Measurements from ENCODE around the gene DUSP12. TPM values are rescaled to one million over a fixed set of nuclear protein-coding genes. Genes with fewer than 3 reads are reported as not detected.

DUSP12 gene, protein sequence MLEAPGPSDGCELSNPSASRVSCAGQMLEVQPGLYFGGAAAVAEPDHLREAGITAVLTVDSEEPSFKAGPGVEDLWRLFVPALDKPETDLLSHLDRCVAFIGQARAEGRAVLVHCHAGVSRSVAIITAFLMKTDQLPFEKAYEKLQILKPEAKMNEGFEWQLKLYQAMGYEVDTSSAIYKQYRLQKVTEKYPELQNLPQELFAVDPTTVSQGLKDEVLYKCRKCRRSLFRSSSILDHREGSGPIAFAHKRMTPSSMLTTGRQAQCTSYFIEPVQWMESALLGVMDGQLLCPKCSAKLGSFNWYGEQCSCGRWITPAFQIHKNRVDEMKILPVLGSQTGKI
- 23.5 to 28.7 TPM (median 26.0 TPM) in 3 replicates for total RNA-seq

- Mint-ChIP-seq H3K4me3 (peak within 1 kb of the TSS; percentile 100), H3K9me3 (no peaks in the 10 kb centered on the region), H3K27ac (peak within 1 kb of the TSS; percentile 98), H3K36me3 (peaks cover 15% of the 10 kb centered on the region), H3K4me1 (peaks cover 21% of the 10 kb centered on the region), H3K27me3 (ENCODE audit: low read depth) (peaks cover 12% of the 10 kb centered on the region)
- TF ChIP-seq, protein P1, sequence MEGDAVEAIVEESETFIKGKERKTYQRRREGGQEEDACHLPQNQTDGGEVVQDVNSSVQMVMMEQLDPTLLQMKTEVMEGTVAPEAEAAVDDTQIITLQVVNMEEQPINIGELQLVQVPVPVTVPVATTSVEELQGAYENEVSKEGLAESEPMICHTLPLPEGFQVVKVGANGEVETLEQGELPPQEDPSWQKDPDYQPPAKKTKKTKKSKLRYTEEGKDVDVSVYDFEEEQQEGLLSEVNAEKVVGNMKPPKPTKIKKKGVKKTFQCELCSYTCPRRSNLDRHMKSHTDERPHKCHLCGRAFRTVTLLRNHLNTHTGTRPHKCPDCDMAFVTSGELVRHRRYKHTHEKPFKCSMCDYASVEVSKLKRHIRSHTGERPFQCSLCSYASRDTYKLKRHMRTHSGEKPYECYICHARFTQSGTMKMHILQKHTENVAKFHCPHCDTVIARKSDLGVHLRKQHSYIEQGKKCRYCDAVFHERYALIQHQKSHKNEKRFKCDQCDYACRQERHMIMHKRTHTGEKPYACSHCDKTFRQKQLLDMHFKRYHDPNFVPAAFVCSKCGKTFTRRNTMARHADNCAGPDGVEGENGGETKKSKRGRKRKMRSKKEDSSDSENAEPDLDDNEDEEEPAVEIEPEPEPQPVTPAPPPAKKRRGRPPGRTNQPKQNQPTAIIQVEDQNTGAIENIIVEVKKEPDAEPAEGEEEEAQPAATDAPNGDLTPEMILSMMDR (IDR thresholded peaks at IDR 0.05; ENCODE audit: unreplicated experiment) = no peak
- peak; percentile 71 to 86 for DNase-seq (ENCODE audit: low spot score in 2 of 2, unreplicated experiment in 2 of 2)
Observed at GRCh38 chr1:161749509-161750407, at the start of gene DUSP12. Gene DUSP12, plus strand, starts transcription at chr1:161749786. Its CDS starts 16 bp downstream, at chr1:161749802.

- Mint-ChIP-seq H3K27me3 (ENCODE audit: low read depth) (peaks cover 42% of the 10 kb centered on the region), H3K9me3 (peaks cover 2% of the 10 kb centered on the region), H3K27ac (no peak overlapping the region), H3K36me3 (no peaks in the 10 kb centered on the region), H3K4me3 (no peak overlapping the region), H3K4me1 (no peaks in the 10 kb centered on the region)
- TF ChIP-seq, protein P1 (IDR thresholded peaks at IDR 0.05; ENCODE audit: unreplicated experiment) = no peak
- DNase-seq (ENCODE audit: low spot score in 2 of 2, unreplicated experiment in 2 of 2) = no peak
Observed at GRCh38 chr1:161702250-161702649, 47.3 kb upstream of the DUSP12 start.

GRCh38 chr1:161705537-161705936, 44.0 kb upstream of the DUSP12 start:
- DNase-seq (ENCODE audit: low spot score in 2 of 2, unreplicated experiment in 2 of 2) = no peak
- no peak overlapping the region for H3K4me3 Mint-ChIP-seq
- peaks cover 36% of the 10 kb centered on the region for H3K27me3 Mint-ChIP-seq (ENCODE audit: low read depth)
- H3K4me1 Mint-ChIP-seq = no peaks in the 10 kb centered on the region
- H3K36me3 Mint-ChIP-seq = no peaks in the 10 kb centered on the region
- H3K9me3 Mint-ChIP-seq = no peaks in the 10 kb centered on the region
- TF ChIP-seq, protein P1 (IDR thresholded peaks at IDR 0.05; ENCODE audit: unreplicated experiment) = no peak
- no peak overlapping the region for H3K27ac Mint-ChIP-seq

DNA sequence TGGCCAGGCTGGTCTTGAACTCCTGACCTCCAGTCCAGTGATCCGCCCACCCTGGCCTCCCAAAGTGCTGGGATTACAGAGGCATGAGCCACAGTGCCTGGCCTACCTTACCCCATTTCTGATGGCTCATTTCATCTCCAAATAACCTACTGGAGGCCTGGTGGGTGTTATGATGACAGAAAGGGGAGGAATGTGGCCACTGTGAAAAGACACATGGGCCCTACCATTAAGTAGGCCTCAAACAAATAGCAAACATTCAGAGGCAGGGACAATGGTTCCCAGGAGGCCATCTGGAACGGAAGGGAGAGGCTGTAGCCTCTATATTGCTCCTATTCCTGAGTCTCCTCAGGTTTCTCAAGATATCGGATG, 43.5 kb upstream of the DUSP12 start:
- no peak overlapping the region for H3K27ac Mint-ChIP-seq
- no peaks in the 10 kb centered on the region for H3K36me3 Mint-ChIP-seq
- TF ChIP-seq, protein P1 (IDR thresholded peaks at IDR 0.05; ENCODE audit: unreplicated experiment) = no peak
- no peak for DNase-seq (ENCODE audit: low spot score in 2 of 2, unreplicated experiment in 2 of 2)
- H3K27me3 Mint-ChIP-seq (ENCODE audit: low read depth) = peaks cover 34% of the 10 kb centered on the region
- no peaks in the 10 kb centered on the region for H3K9me3 Mint-ChIP-seq
- no peaks in the 10 kb centered on the region for H3K4me1 Mint-ChIP-seq
- no peak overlapping the region for H3K4me3 Mint-ChIP-seq

- Mint-ChIP-seq H3K4me1 (no peaks in the 10 kb centered on the region), H3K27me3 (ENCODE audit: low read depth) (peaks cover 35% of the 10 kb centered on the region), H3K36me3 (no peaks in the 10 kb centered on the region), H3K27ac (no peak within 1 kb of the TSS), H3K4me3 (no peak within 1 kb of the TSS), H3K9me3 (no peaks in the 10 kb centered on the region)
- DNase-seq (ENCODE audit: low spot score in 2 of 2, unreplicated experiment in 2 of 2) = no peak
- TF ChIP-seq, protein P1 (IDR thresholded peaks at IDR 0.05; ENCODE audit: unreplicated experiment) = no peak
Observed at GRCh38 chr1:161706482-161707347, 42.9 kb upstream of the DUSP12 start, which contains the start of gene FCRLA. Gene FCRLA, plus strand, starts transcription at chr1:161707229. Its CDS starts 36 bp downstream, at chr1:161707265.

Measured in mesothelial cell of epicardium (in vitro differentiated cells).